HEK293 (cell line): ENCODE data around the gene SSBP3.

Source experiments
- TCF7L2 ChIP-seq: IDR thresholded peaks from 2 replicates; pipeline ENCODE4 v1.6.1; 2011; ENCODE audit warnings: low read depth, mild to moderate bottlenecking, inconsistent platforms, low read length, moderate library complexity, borderline replicate concordance
- YY1 ChIP-seq: fragments of 450-650 bp; formaldehyde crosslinking; IDR thresholded peaks from 2 replicates; pipeline ENCODE4 v1.5.1; 2018; ENCODE audit warnings: missing biosample characterization, missing genetic modification characterization
- ZNF112 ChIP-seq: fragments of 450-650 bp; formaldehyde crosslinking; IDR thresholded peaks from 2 replicates; pipeline ENCODE4 v1.5.0; 2017; ENCODE audit warnings: missing biosample characterization, missing genetic modification characterization
- ZNF133 ChIP-seq: fragments of 450-650 bp; formaldehyde crosslinking; IDR thresholded peaks from 2 replicates; pipeline ENCODE4 v1.5.1; 2016; ENCODE audit warnings: missing biosample characterization, missing genetic modification characterization
- ZNF302 ChIP-seq: fragments of 450-650 bp; formaldehyde crosslinking; IDR thresholded peaks from 2 replicates; pipeline ENCODE4 v1.5.1; 2016; ENCODE audit warnings: missing biosample characterization, missing genetic modification characterization, low read depth
- ZNF561 ChIP-seq: fragments of 450-650 bp; IDR thresholded peaks from 2 replicates; pipeline ENCODE4 v1.5.1; 2018; ENCODE audit warnings: missing biosample characterization, missing genetic modification characterization, borderline replicate concordance
- ZNF830 ChIP-seq: fragments of 450-650 bp; IDR thresholded peaks from 2 replicates; pipeline ENCODE4 v1.5.0; 2018; ENCODE audit warnings: missing biosample characterization, missing genetic modification characterization, low read depth, mild to moderate bottlenecking, moderate library complexity
- TF ChIP-seq, protein P1 (sequence below): fragments of 450-650 bp; formaldehyde crosslinking; IDR thresholded peaks from 2 replicates; pipeline ENCODE4 v1.5.1; 2016; ENCODE audit warnings: missing biosample characterization, missing genetic modification characterization
- TF ChIP-seq, protein P2 (sequence below): fragments of 450-650 bp; formaldehyde crosslinking; IDR thresholded peaks from 2 replicates; pipeline ENCODE4 v1.5.1; 2016; ENCODE audit warnings: missing biosample characterization, missing genetic modification characterization
- TF ChIP-seq, protein P3 (sequence below): fragments of 450-650 bp; formaldehyde crosslinking; IDR thresholded peaks from 2 replicates; pipeline ENCODE4 v1.5.1; 2016; ENCODE audit warnings: missing biosample characterization, missing genetic modification characterization
- TF ChIP-seq, protein P4 (sequence below): fragments of 450-650 bp; formaldehyde crosslinking; IDR thresholded peaks from 2 replicates; pipeline ENCODE4 v1.5.1; 2016; ENCODE audit warnings: missing biosample characterization, missing genetic modification characterization
- TF ChIP-seq, protein P5 (sequence below): fragments of 450-650 bp; formaldehyde crosslinking; IDR thresholded peaks from 2 replicates; pipeline ENCODE4 v1.5.1; 2016; ENCODE audit warnings: missing biosample characterization, missing genetic modification characterization
- TF ChIP-seq, protein P6 (sequence below): fragments of 450-650 bp; formaldehyde crosslinking; IDR thresholded peaks from 2 replicates; pipeline ENCODE4 v1.5.1; 2017; ENCODE audit warnings: missing biosample characterization, missing genetic modification characterization

DNA sequence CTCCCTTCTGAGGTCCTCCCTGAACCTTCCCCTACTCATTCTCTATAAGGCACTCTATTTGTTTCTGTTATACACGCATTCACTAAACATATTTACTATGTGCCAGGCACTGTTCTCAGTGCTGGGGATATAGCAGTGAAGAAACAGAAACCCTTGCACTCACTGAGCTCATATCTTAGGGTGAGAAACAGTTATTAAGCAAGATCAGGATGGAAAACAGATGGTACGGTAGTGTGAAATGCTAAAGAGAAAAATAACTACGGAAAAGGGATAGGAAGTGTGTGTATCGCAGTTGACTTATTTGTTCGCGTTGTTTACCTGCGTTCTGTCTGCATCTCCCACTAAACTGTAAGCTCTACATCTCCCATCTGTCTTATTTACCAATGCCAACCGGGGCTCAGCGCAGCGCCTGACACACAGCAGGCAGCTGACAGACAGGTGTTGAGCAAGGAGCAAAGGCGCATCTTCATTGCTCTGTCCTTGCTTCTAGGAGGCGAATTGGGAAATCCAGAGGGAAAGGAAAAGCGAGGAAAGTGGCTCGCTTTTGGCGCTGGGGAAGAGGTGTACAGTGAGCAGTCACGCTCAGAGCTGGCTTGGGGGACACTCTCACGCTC is 206.9 kb downstream of the SSBP3 start:
- TF ChIP-seq, protein P1, sequence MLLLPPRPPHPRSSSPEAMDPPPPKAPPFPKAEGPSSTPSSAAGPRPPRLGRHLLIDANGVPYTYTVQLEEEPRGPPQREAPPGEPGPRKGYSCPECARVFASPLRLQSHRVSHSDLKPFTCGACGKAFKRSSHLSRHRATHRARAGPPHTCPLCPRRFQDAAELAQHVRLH (tag by site-specific recombination): no peak
- TF ChIP-seq ZNF830 (tag by site-specific recombination) (no peak), ZNF133 (tag by site-specific recombination) (no peak), ZNF302 (no peak), TCF7L2 (no peak), YY1 (tag by site-specific recombination) (no peak), ZNF561 (tag by site-specific recombination) (no peak), ZNF112 (tag by site-specific recombination) (no peak)
- TF ChIP-seq, protein P2, sequence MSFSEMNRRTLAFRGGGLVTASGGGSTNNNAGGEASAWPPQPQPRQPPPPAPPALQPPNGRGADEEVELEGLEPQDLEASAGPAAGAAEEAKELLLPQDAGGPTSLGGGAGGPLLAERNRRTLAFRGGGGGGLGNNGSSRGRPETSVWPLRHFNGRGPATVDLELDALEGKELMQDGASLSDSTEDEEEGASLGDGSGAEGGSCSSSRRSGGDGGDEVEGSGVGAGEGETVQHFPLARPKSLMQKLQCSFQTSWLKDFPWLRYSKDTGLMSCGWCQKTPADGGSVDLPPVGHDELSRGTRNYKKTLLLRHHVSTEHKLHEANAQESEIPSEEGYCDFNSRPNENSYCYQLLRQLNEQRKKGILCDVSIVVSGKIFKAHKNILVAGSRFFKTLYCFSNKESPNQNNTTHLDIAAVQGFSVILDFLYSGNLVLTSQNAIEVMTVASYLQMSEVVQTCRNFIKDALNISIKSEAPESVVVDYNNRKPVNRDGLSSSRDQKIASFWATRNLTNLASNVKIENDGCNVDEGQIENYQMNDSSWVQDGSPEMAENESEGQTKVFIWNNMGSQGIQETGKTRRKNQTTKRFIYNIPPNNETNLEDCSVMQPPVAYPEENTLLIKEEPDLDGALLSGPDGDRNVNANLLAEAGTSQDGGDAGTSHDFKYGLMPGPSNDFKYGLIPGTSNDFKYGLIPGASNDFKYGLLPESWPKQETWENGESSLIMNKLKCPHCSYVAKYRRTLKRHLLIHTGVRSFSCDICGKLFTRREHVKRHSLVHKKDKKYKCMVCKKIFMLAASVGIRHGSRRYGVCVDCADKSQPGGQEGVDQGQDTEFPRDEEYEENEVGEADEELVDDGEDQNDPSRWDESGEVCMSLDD (tag by site-specific recombination): no peak
- TF ChIP-seq, protein P3, sequence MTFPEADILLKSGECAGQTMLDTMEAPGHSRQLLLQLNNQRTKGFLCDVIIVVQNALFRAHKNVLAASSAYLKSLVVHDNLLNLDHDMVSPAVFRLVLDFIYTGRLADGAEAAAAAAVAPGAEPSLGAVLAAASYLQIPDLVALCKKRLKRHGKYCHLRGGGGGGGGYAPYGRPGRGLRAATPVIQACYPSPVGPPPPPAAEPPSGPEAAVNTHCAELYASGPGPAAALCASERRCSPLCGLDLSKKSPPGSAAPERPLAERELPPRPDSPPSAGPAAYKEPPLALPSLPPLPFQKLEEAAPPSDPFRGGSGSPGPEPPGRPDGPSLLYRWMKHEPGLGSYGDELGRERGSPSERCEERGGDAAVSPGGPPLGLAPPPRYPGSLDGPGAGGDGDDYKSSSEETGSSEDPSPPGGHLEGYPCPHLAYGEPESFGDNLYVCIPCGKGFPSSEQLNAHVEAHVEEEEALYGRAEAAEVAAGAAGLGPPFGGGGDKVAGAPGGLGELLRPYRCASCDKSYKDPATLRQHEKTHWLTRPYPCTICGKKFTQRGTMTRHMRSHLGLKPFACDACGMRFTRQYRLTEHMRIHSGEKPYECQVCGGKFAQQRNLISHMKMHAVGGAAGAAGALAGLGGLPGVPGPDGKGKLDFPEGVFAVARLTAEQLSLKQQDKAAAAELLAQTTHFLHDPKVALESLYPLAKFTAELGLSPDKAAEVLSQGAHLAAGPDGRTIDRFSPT (tag by site-specific recombination): no peak
- TF ChIP-seq, protein P4, sequence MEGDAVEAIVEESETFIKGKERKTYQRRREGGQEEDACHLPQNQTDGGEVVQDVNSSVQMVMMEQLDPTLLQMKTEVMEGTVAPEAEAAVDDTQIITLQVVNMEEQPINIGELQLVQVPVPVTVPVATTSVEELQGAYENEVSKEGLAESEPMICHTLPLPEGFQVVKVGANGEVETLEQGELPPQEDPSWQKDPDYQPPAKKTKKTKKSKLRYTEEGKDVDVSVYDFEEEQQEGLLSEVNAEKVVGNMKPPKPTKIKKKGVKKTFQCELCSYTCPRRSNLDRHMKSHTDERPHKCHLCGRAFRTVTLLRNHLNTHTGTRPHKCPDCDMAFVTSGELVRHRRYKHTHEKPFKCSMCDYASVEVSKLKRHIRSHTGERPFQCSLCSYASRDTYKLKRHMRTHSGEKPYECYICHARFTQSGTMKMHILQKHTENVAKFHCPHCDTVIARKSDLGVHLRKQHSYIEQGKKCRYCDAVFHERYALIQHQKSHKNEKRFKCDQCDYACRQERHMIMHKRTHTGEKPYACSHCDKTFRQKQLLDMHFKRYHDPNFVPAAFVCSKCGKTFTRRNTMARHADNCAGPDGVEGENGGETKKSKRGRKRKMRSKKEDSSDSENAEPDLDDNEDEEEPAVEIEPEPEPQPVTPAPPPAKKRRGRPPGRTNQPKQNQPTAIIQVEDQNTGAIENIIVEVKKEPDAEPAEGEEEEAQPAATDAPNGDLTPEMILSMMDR: no peak
- TF ChIP-seq, protein P5, sequence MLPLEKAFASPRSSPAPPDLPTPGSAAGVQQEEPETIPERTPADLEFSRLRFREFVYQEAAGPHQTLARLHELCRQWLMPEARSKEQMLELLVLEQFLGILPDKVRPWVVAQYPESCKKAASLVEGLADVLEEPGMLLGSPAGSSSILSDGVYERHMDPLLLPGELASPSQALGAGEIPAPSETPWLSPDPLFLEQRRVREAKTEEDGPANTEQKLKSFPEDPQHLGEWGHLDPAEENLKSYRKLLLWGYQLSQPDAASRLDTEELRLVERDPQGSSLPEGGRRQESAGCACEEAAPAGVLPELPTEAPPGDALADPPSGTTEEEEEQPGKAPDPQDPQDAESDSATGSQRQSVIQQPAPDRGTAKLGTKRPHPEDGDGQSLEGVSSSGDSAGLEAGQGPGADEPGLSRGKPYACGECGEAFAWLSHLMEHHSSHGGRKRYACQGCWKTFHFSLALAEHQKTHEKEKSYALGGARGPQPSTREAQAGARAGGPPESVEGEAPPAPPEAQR: no peak
- TF ChIP-seq, protein P6, sequence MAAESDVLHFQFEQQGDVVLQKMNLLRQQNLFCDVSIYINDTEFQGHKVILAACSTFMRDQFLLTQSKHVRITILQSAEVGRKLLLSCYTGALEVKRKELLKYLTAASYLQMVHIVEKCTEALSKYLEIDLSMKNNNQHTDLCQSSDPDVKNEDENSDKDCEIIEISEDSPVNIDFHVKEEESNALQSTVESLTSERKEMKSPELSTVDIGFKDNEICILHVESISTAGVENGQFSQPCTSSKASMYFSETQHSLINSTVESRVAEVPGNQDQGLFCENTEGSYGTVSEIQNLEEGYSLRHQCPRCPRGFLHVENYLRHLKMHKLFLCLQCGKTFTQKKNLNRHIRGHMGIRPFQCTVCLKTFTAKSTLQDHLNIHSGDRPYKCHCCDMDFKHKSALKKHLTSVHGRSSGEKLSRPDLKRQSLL (tag by site-specific recombination): no peak
